ENCODE measurements around the gene RTL1.

RTL1 gene

GRCh38 chr14:100903672-100904185 is at the start of gene RTL1:
Gene RTL1 (minus strand): TSS chr14:100903722. CDS start chr14:100884788, 18,934 bp downstream.
- ATAC-seq = no peak

- ATAC-seq = no peak
Observed at GRCh38 chr14:100950024-100950423, 46.5 kb upstream of the RTL1 start.

- ATAC-seq = no peak
Observed at GRCh38 chr14:100944052-100944451, 40.5 kb upstream of the RTL1 start.

- no peak for ATAC-seq
Observed at GRCh38 chr14:100930270-100930669, 26.7 kb upstream of the RTL1 start.

- no peak for ATAC-seq
Observed at GRCh38 chr14:100915560-100915959, 12.0 kb upstream of the RTL1 start.

- no peak for ATAC-seq
Observed at GRCh38 chr14:100914597-100915021, 11.1 kb upstream of the RTL1 start.

- ATAC-seq = no peak
Observed at GRCh38 chr14:100911665-100912316, 8.3 kb upstream of the RTL1 start.

GRCh38 chr14:100910888-100911664 is 7.6 kb upstream of the RTL1 start:
- ATAC-seq = no peak

GRCh38 chr14:100909439-100909838 is 5.9 kb upstream of the RTL1 start:
- no peak for ATAC-seq

- ATAC-seq = no peak
Observed at GRCh38 chr14:100907240-100907639, 3.7 kb upstream of the RTL1 start.

GRCh38 chr14:100906420-100906819 is 2.9 kb upstream of the RTL1 start:
- ATAC-seq = no peak

- no peak for ATAC-seq
Observed at GRCh38 chr14:100905166-100905565, 1.6 kb upstream of the RTL1 start.

- no peak for ATAC-seq
Observed at GRCh38 chr14:100904307-100905087, 975 bp upstream of the RTL1 start.

- no peak for ATAC-seq
Observed at GRCh38 chr14:100903134-100903468, 421 bp downstream of the RTL1 start.

- ATAC-seq = no peak
Observed at GRCh38 chr14:100902295-100903133, 1.0 kb downstream of the RTL1 start.

GRCh38 chr14:100901391-100902183 is 1.9 kb downstream of the RTL1 start:
- no peak for ATAC-seq

- no peak for ATAC-seq
Observed at GRCh38 chr14:100900837-100901390, 2.6 kb downstream of the RTL1 start.

GRCh38 chr14:100899884-100900771 is 3.4 kb downstream of the RTL1 start:
- no peak for ATAC-seq

- no peak for ATAC-seq
Observed at GRCh38 chr14:100898935-100899883, 4.3 kb downstream of the RTL1 start.

All from activated CD4-positive, CD25-positive, alpha-beta regulatory T cell treated with anti-CD3 and anti-CD28 coated beads, Interleukin-2, amount 50 U/mL, for 24 hours (primary cell).